Heart left ventricle (tissue), 16 donors: ENCODE results near the gene ENSA. TPM values are rescaled to one million over a fixed set of nuclear protein-coding genes. Genes with fewer than 3 reads are reported as not detected.

Experiments used
- ATAC-seq, 4 donors: fragments of 200-7000 bp; cut with Tn5 transposase; one replicate each; pipeline ENCODE4 v1.9.1; 2020 to 2022; ENCODE audit warnings: moderate library complexity in 4 of 4, mild to moderate bottlenecking in 3 of 4, moderate number of reproducible peaks in 1 of 4
- DNase-seq, 5 donors: peaks; one replicate each; pipeline ENCODE4 v3.0.0-alpha.2; 2020
- H3K27ac ChIP-seq, 12 donors: fragments of 200-600 bp; sonication (generic) in 4 of 12; one replicate each; pipeline versions ENCODE4 v1.5.0 to v1.8.0; 2016 to 2022; ENCODE audit warnings: mild to moderate bottlenecking in 2 of 12
- H3K27me3 ChIP-seq, 9 donors: fragments of 200-600 bp; sonication (generic) in 2 of 9; one replicate each; pipeline versions ENCODE4 v1.5.1 to v1.8.0; 2016 to 2022; ENCODE audit warnings: mild to moderate bottlenecking in 3 of 9
- H3K36me3 ChIP-seq, 9 donors: fragments of 200-600 bp; sonication (generic) in 2 of 9; one replicate each; pipeline versions ENCODE4 v1.5.0 to v1.8.0; 2018 to 2022; ENCODE audit warnings: mild to moderate bottlenecking in 2 of 9
- H3K4me1 ChIP-seq, 12 donors: fragments of 200-600 bp; sonication (generic) in 4 of 12; one replicate each; pipeline versions ENCODE4 v1.5.0 to v1.8.0; 2016 to 2022; ENCODE audit warnings: mild to moderate bottlenecking in 3 of 12
- H3K4me3 ChIP-seq, 12 donors: fragments of 200-600 bp; sonication (generic) in 4 of 12; one replicate each; pipeline versions ENCODE4 v1.5.0 to v1.8.0; 2017 to 2022; ENCODE audit warnings: mild to moderate bottlenecking in 9 of 12, moderate library complexity in 4 of 12
- H3K9me3 ChIP-seq, 12 donors: fragments of 200-600 bp; sonication (generic) in 4 of 12; one replicate each; pipeline versions ENCODE4 v1.5.0 to v1.8.0; 2016 to 2022; ENCODE audit warnings: mild to moderate bottlenecking in 1 of 12
- CTCF ChIP-seq, 12 donors: fragments of 200-600 bp; sonication (generic) in 4 of 12; IDR thresholded peaks; one replicate each; pipeline versions ENCODE4 v1.5.0 to v1.8.0; 2018 to 2022; ENCODE audit warnings: antibody characterized with exemption in 12 of 12, mild to moderate bottlenecking in 5 of 12
- POLR2A ChIP-seq, 2 donors: fragments of 450-650 bp; IDR thresholded peaks; one replicate each; pipeline ENCODE4 v1.6.1; 2017; ENCODE audit warnings: antibody characterized with exemption in 2 of 2, mild to moderate bottlenecking in 2 of 2, moderate library complexity in 2 of 2
- WGBS, 4 donors: extraction: QIAGEN DNeasy Blood & Tissue Kit in 2 of 4; methylation state at CpG; one replicate each; pipeline versions ENCODE4 v1.1.5 to v1.1.7; 2013 to 2018; 5-methylcytosine and 5-hydroxymethylcytosine counted together
- intact Hi-C, 10 donors: fragments of 100-400 bp; cut with DNase I; formaldehyde crosslinking; loops; one replicate each; pipeline versions ENCODE4 v1.11.1 to v1.14.2; 2022
- polyA plus RNA-seq, 2 donors: library from polyadenylated mRNA; stranded (reverse); fragments of 200-250 nt; gene quantifications; one replicate each; pipeline ENCODE4 v1.2.3, GENCODE V29; 2013
- total RNA-seq, 9 donors: library from RNA; depleted of rRNA in 2 of 9; stranded (reverse); fragments of >200 nt in 2 of 9; fragmentation: NEBNext Ultra II Directional in 3 of 9; extraction: Animal tissue kit (Norgen Biotek cat#: 25700) in 3 of 9; gene quantifications; one replicate each; pipeline versions ENCODE4 v1.1.0 to v1.2.4, GENCODE V29; 2016 to 2023
- donor health status: ischemic (EF 13 %, LVEDD 7.1; RV severe dilation, severe dysfunction).
- donor health status: healthy with polysubstance abuse.
- donor health status: DM: no; HTN: yes; CAD: no.
- donor health status: DM: no; HTN: no; CAD: no.
- donor health status: ischemic (EF 25% LVEDD 6.9; RV normal size, moderate dysfunction).
- donor health status: ischemic (EF 25% LVEDD 5.7; RV mildly dilated, moderate dysfunction).
- donor health status: healthy.
- donor health status: DM: yes; HTN: yes; CAD: no.
- donor health status: ischemic (EF 35%, LVEDD 5.7; RV mildly dilated, moderate dysfunction).
- donor health status: nonischemic (EF 11% LVEDD 7.7; RV severe dilation, severe dysfunction).
- donor health status: DM: yes; HTN: yes; CAD: no.
- donor health status: PGD.
- donor health status: ischemic (EF 29% LVEDD 5.4; RV normal size, mild dysfunction).
- donor health status: nonischemic (EF 23%, LVEDD 6.1; RV moderate dilation, normal function).

ENSA gene
- total and polyA plus RNA-seq, 11 donors: 74.6 to 186 (median 123) TPM

GRCh38 chr1:150619576-150620509 is 9.6 kb downstream of the ENSA start:
- Histone ChIP-seq H3K36me3 (peaks cover 0 to 87% (median 65%) of the 10 kb centered on the region in 9 donors), H3K9me3 (no peaks in the 10 kb centered on the region), H3K27ac (peak overlapping the region in 11 of 12 donors; percentile 61 to 88 (median 70)), H3K4me1 (peaks cover 16 to 67% (median 43%) of the 10 kb centered on the region in 12 donors), H3K4me3 (peak overlapping the region in 1 of 12 donors; percentile 2), H3K27me3 (no peaks in the 10 kb centered on the region)
- WGBS, 4 donors: 10 to 18% (median 13%) methylated on average over 4 of the region's 4 CpGs
- peak in 6 of 12 donors; percentile 25 to 37 (median 28) for TF ChIP-seq CTCF (IDR thresholded peaks at IDR 0.05)
- TF ChIP-seq POLR2A (IDR thresholded peaks at IDR 0.05): peak in 1 of 2 donors; percentile 42
- DNase-seq: peak in 4 of 5 donors; percentile 33 to 55 (median 40)
- peak; percentile 79 to 91 (median 88) for ATAC-seq
- intact Hi-C loops: loop anchor here in 9 of 10 donors (2.0 to 10.0 kb wide), 7 partner anchors 41 to 158 kb away; partner anchors contain the start of genes MCL1 (in 5 of the 9) and TARS2 (in 1 of the 9)

- H3K27ac ChIP-seq: peak overlapping the region in 4 of 12 donors; percentile 33 to 99 (median 90)
- H3K4me1 ChIP-seq: peaks cover 15 to 84% (median 52%) of the 10 kb centered on the region in 12 donors
- H3K36me3 ChIP-seq: peaks cover 0 to 47% (median 35%) of the 10 kb centered on the region in 9 donors
- no peak overlapping the region for H3K4me3 ChIP-seq
- DNase-seq: no peak
- WGBS, 4 donors: 90 to 96% (median 95%) methylated on average over 12 of the region's 12 CpGs
- TF ChIP-seq CTCF (IDR thresholded peaks at IDR 0.05) (no peak), POLR2A (IDR thresholded peaks at IDR 0.05) (no peak)
- H3K27me3 ChIP-seq: no peaks in the 10 kb centered on the region
- no peaks in the 10 kb centered on the region for H3K9me3 ChIP-seq
- intact Hi-C loops: loop anchor here in 1 of 10 donors (5.0 kb wide), 1 partner anchor 38 kb away; the partner anchor contains the start of gene MCL1
- ATAC-seq: no peak
Measured at GRCh38 chr1:150615346-150616201, 13.8 kb downstream of the ENSA start.

GRCh38 chr1:150613061-150613920 is 16.1 kb downstream of the ENSA start:
- Histone ChIP-seq H3K9me3 (no peaks in the 10 kb centered on the region), H3K36me3 (peaks cover 0 to 26% (median 18%) of the 10 kb centered on the region in 9 donors), H3K27ac (peak overlapping the region; percentile 69 to 99 (median 85)), H3K27me3 (no peaks in the 10 kb centered on the region), H3K4me3 (peak overlapping the region in 4 of 12 donors; percentile 6 to 33 (median 12)), H3K4me1 (peaks cover 10 to 82% (median 46%) of the 10 kb centered on the region in 12 donors)
- ATAC-seq: peak; percentile 50 to 83 (median 78)
- intact Hi-C loops: loop anchor here in 3 of 10 donors (2.0 kb wide), 1 partner anchor 34 kb away; the partner anchor contains the start of gene MCL1 (in 3 of the 3)
- TF ChIP-seq CTCF (IDR thresholded peaks at IDR 0.05) (no peak), POLR2A (IDR thresholded peaks at IDR 0.05) (peak in 1 of 2 donors; percentile 32)
- DNase-seq: peak in 3 of 5 donors; percentile 46 to 51 (median 51)
- WGBS, 4 donors: 47 to 65% (median 55%) methylated on average over 12 of the region's 12 CpGs
